Lower leg skin (tissue), 3 donors: ENCODE results near the gene STPG3.

Source experiments
- CTCF ChIP-seq, 3 donors: fragments of 450-650 bp; IDR thresholded peaks; one replicate each; pipeline ENCODE4 v1.5.1; 2016; ENCODE audit warnings: antibody characterized with exemption in 3 of 3, mild to moderate bottlenecking in 3 of 3, moderate library complexity in 2 of 3
- POLR2A ChIP-seq, 2 donors: fragments of 450-650 bp; IDR thresholded peaks; one replicate each; pipeline ENCODE4 v1.6.1; 2016 to 2017; ENCODE audit warnings: antibody characterized with exemption in 2 of 2, mild to moderate bottlenecking in 1 of 2, moderate library complexity in 1 of 2

- no peak for TF ChIP-seq CTCF (IDR thresholded peaks at IDR 0.05)
- TF ChIP-seq POLR2A (IDR thresholded peaks at IDR 0.05) = no peak
Observed at GRCh38 chr9:137232510-137232909, 18.6 kb upstream of the STPG3 start.
